GM23338 (cell line): ENCODE measurements around the gene NTM.

Experiments
- CTCF ChIP-seq, 2 experiments: fragments of 200-600 bp in 1 of 2; sonication (generic) in 1 of 2; conservative IDR thresholded peaks; 2 replicates each; pipeline versions ENCODE4 v1.5.1 to v1.6.1; 2016 to 2017; ENCODE audit warnings: antibody characterized with exemption in 2 of 2, low read depth in 2 of 2, mild to moderate bottlenecking in 2 of 2, moderate library complexity in 1 of 2
- EZH2 ChIP-seq: fragments of 200-600 bp; sonication (generic); IDR thresholded peaks from one replicate; pipeline ENCODE4 v1.8.0; 2017; ENCODE audit warnings: antibody characterized with exemption, mild to moderate bottlenecking, low read depth; ENCODE audit not compliant: unreplicated experiment
- EZH2phosphoT487 ChIP-seq: fragments of 200-600 bp; sonication (generic); IDR thresholded peaks from one replicate; pipeline ENCODE4 v1.8.1; 2018; ENCODE audit warnings: antibody characterized with exemption; ENCODE audit not compliant: unreplicated experiment
- POLR2AphosphoS5 ChIP-seq: IDR thresholded peaks from 2 replicates; pipeline ENCODE4 v1.6.1; 2016; ENCODE audit warnings: antibody characterized with exemption, low read depth
- REST ChIP-seq: IDR thresholded peaks from one replicate; pipeline ENCODE4 v1.6.1; 2018; ENCODE audit warnings: antibody characterized with exemption; ENCODE audit not compliant: unreplicated experiment
- ZNF462 ChIP-seq: fragments of 250-450 bp; sonication (Bioruptor Pico); IDR thresholded peaks from 2 replicates; pipeline ENCODE4 v1.5.0; 2020; ENCODE audit warnings: mild to moderate bottlenecking, moderate library complexity

GRCh38 chr11:132154781-132155180 lies 784.4 kb downstream of the NTM start:
- no peak for TF ChIP-seq CTCF (conservative IDR thresholded peaks at IDR 0.05; ENCODE audit: low read depth in 2 of 2)
- no peak for TF ChIP-seq EZH2
- TF ChIP-seq REST = no peak
- no peak for TF ChIP-seq POLR2AphosphoS5
- TF ChIP-seq ZNF462 = no peak
- TF ChIP-seq EZH2phosphoT487 = no peak
